ENCODE data around the gene ACO1.

The ACO1 gene

DNA sequence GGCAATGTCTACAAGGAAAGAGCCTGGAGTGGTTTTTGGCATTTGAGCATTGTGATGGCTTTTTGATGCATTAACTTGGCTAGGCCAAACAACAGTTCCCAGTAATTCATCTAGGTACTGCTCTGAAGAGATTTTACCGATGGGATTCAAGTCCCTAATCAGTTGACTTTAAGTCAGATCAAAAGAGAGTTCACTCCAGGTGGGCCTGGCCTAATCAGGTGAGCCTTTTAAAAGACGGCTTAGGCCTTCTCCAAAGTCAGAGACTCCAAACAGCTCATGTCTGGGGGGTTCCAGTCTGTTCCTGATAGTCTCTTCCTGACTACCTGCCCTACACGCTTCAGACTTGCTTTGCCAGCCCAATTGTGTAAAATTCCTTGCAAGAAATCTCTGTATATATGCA is 87.9 kb downstream of the ACO1 start:
- no peak overlapping the region for H3K27ac ChIP-seq
- TF ChIP-seq, protein P1, sequence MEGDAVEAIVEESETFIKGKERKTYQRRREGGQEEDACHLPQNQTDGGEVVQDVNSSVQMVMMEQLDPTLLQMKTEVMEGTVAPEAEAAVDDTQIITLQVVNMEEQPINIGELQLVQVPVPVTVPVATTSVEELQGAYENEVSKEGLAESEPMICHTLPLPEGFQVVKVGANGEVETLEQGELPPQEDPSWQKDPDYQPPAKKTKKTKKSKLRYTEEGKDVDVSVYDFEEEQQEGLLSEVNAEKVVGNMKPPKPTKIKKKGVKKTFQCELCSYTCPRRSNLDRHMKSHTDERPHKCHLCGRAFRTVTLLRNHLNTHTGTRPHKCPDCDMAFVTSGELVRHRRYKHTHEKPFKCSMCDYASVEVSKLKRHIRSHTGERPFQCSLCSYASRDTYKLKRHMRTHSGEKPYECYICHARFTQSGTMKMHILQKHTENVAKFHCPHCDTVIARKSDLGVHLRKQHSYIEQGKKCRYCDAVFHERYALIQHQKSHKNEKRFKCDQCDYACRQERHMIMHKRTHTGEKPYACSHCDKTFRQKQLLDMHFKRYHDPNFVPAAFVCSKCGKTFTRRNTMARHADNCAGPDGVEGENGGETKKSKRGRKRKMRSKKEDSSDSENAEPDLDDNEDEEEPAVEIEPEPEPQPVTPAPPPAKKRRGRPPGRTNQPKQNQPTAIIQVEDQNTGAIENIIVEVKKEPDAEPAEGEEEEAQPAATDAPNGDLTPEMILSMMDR (conservative IDR thresholded peaks at IDR 0.05; ENCODE audit: low read depth), result no peak
- no peak for DNase-seq (ENCODE audit: low spot score)
- POLR2A ChIA-PET (ENCODE audit: low non-redundant PET), result no interaction called here
- CTCF ChIA-PET, result no interaction called here

DNA sequence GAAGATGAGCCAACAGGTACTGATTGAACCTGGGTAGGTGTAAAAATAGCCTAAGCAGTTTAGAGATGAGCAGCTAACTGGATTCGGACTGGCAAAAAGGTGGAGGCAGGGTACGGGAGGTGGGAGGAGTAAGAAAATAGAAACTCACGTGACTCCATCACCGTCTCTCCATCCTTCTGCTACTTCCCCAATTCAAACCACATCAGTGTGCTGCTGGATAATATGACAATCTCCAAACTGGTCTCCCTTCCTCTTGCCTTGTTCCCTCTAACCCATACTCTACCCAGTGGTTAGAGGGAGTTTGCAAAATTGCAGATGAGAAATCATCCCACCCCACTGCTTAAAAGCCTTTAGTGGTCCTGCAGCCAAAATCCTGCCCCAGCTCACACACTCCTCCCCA is 98.9 kb downstream of the ACO1 start:
- CTCF ChIA-PET, result interaction anchor here (0.5 kb wide), 1 partner anchor 8 kb away, joined by 4 read pairs; no protein-coding TSS in a partner anchor
- POLR2A ChIA-PET (ENCODE audit: low non-redundant PET), result no interaction called here
- no peak for DNase-seq (ENCODE audit: low spot score)
- H3K27ac ChIP-seq, result no peak overlapping the region
- TF ChIP-seq, protein P1 (conservative IDR thresholded peaks at IDR 0.05; ENCODE audit: low read depth), result no peak

DNA sequence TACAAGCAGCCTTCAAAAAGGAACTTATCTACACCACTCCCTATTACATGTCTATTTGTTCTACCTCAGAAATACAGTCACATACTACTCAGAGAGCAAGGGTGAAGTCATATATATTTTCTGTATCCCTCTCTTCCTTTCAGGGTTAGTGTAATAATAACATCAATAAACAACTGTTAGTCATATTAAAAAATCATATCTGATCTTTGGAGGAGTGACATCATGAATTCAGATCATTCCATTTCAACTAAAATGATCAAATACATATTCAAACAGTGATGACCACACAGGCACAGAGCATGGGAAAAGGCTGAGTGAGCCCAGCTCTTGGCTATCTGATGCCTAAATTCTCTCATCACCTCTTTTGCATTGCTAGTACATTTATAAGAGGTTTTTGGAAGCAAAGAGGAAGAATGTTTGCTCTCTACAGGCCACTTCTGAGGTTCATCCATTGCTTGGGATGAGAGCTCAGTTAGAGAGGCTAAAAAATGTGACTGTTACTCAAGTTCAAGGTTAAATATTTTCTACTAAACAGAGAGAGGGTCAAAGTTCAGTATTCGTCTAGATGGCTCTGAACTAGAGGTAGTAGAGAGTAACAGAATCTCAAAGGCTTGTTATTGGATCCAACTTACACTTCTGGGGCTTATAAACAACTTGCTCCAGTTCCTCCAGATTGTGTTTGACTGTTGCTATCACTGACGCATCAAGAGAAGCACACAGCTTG is 102.6 kb downstream of the ACO1 start:
- TF ChIP-seq, protein P1 (conservative IDR thresholded peaks at IDR 0.05; ENCODE audit: low read depth), result no peak
- no peak overlapping the region for H3K27ac ChIP-seq
- DNase-seq (ENCODE audit: low spot score), result no peak
- POLR2A ChIA-PET (ENCODE audit: low non-redundant PET), result no interaction called here
- CTCF ChIA-PET, result no interaction called here

DNA sequence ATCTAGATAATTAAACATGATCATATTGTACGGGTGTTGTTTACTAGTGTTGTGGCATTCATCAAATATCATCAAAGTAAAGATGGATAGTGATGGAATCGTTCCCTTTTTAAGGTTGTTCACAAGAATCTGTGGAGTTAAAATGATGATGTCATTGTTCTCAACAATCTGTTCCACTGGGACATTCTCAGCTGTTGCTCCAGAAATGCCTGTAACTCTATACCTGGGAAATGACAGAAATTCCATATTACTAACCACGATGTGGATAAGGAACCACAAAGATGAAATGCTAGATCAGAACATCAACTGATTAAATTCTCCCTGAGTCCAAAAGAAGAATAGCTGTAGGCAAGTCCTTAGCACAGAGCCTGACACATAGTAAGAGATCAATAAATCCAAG is 103.5 kb downstream of the ACO1 start:
- ChIA-PET CTCF (interaction anchor here (0.6 to 0.7 kb wide), 2 partner anchors 21 to 482 kb away, joined by 4 to 6 read pairs; no protein-coding TSS in a partner anchor), POLR2A (ENCODE audit: low non-redundant PET) (no interaction called here)
- TF ChIP-seq, protein P1 (conservative IDR thresholded peaks at IDR 0.05; ENCODE audit: low read depth), result no peak
- no peak overlapping the region for H3K27ac ChIP-seq
- DNase-seq (ENCODE audit: low spot score), result no peak

- CTCF ChIA-PET, result interaction anchor here (0.6 kb wide), 1 partner anchor 32 kb away, joined by 3 read pairs; no protein-coding TSS in a partner anchor
- POLR2A ChIA-PET (ENCODE audit: low non-redundant PET), result no interaction called here
- TF ChIP-seq, protein P1 (conservative IDR thresholded peaks at IDR 0.05; ENCODE audit: low read depth), result no peak
- no peak overlapping the region for H3K27ac ChIP-seq
- DNase-seq (ENCODE audit: low spot score), result no peak
Measured at GRCh38 chr9:32490601-32491000, 106.2 kb downstream of the ACO1 start.

- ChIA-PET POLR2A (ENCODE audit: low non-redundant PET) (no interaction called here), CTCF (no interaction called here)
- TF ChIP-seq, protein P1 (conservative IDR thresholded peaks at IDR 0.05; ENCODE audit: low read depth), result no peak
- no peak overlapping the region for H3K27ac ChIP-seq
- DNase-seq (ENCODE audit: low spot score), result no peak
Measured at GRCh38 chr9:32497921-32498320, 113.5 kb downstream of the ACO1 start.

Data from RWPE1 (cell line).